ENCODE data around the gene ANO6.

DNA sequence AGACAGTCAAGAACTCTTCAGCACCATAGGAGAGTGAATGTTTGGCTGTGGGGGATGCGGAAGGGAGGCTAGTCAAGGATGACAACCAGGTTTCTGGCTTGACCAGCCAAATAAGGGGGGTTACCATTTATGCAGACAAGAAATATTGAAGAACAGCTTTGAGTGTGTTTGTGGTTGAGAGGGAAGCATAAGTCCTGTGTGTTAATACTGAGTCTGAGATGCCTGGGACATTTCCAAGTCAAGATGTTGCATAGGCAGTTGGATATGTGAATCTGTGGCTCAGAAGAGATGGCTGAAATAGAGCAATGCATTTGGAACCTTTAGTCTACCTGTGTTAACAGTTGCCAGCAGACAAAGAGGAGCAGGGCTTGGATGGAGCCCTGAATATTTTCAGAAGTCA, 66.1 kb downstream of the ANO6 start:
- TF ChIP-seq CTCF (IDR thresholded peaks at IDR 0.05) (no peak), EZH2phosphoT487 (IDR thresholded peaks at IDR 0.05) (no peak), EZH2 (IDR thresholded peaks at IDR 0.05) (no peak)

All from neural progenitor cell (in vitro differentiated cells).